ENCODE measurements around the gene MCRS1.

DNA sequence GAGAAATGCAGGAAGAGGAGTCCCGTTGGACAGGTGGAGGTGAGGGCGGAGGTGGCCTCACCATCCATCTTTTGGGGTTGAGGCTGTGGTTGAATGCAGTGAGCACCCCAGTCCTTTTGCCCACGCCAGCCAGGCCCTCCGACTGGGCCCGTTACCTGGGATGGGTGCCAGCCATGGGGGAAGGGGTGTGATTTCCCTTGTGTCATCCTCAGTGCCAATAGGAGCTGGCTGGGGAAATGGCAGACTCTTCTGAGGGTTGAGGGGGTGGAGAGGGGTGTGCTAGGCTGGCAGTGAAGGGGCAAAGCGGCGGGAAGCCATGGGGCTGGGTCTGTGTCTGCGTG, 19.5 kb downstream of the MCRS1 start:
- TF ChIP-seq, protein P1, sequence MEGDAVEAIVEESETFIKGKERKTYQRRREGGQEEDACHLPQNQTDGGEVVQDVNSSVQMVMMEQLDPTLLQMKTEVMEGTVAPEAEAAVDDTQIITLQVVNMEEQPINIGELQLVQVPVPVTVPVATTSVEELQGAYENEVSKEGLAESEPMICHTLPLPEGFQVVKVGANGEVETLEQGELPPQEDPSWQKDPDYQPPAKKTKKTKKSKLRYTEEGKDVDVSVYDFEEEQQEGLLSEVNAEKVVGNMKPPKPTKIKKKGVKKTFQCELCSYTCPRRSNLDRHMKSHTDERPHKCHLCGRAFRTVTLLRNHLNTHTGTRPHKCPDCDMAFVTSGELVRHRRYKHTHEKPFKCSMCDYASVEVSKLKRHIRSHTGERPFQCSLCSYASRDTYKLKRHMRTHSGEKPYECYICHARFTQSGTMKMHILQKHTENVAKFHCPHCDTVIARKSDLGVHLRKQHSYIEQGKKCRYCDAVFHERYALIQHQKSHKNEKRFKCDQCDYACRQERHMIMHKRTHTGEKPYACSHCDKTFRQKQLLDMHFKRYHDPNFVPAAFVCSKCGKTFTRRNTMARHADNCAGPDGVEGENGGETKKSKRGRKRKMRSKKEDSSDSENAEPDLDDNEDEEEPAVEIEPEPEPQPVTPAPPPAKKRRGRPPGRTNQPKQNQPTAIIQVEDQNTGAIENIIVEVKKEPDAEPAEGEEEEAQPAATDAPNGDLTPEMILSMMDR (IDR thresholded peaks at IDR 0.05; ENCODE audit: low read depth, low read length, missing input control) = no peak
- no peak for TF ChIP-seq YY1 (IDR thresholded peaks at IDR 0.05)
- TF ChIP-seq, protein P2, sequence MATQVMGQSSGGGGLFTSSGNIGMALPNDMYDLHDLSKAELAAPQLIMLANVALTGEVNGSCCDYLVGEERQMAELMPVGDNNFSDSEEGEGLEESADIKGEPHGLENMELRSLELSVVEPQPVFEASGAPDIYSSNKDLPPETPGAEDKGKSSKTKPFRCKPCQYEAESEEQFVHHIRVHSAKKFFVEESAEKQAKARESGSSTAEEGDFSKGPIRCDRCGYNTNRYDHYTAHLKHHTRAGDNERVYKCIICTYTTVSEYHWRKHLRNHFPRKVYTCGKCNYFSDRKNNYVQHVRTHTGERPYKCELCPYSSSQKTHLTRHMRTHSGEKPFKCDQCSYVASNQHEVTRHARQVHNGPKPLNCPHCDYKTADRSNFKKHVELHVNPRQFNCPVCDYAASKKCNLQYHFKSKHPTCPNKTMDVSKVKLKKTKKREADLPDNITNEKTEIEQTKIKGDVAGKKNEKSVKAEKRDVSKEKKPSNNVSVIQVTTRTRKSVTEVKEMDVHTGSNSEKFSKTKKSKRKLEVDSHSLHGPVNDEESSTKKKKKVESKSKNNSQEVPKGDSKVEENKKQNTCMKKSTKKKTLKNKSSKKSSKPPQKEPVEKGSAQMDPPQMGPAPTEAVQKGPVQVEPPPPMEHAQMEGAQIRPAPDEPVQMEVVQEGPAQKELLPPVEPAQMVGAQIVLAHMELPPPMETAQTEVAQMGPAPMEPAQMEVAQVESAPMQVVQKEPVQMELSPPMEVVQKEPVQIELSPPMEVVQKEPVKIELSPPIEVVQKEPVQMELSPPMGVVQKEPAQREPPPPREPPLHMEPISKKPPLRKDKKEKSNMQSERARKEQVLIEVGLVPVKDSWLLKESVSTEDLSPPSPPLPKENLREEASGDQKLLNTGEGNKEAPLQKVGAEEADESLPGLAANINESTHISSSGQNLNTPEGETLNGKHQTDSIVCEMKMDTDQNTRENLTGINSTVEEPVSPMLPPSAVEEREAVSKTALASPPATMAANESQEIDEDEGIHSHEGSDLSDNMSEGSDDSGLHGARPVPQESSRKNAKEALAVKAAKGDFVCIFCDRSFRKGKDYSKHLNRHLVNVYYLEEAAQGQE (IDR thresholded peaks at IDR 0.05) = no peak
- TF ChIP-seq EGR1 (IDR thresholded peaks at IDR 0.05; ENCODE audit: low read depth in 2 of 2) = no peak
- TF ChIP-seq TAF1 (conservative IDR thresholded peaks at IDR 0.05) = no peak
- no peak for TF ChIP-seq GABPA (IDR thresholded peaks at IDR 0.05 in 1 of 2, conservative IDR thresholded peaks at IDR 0.05 in 1 of 2)
- TF ChIP-seq RXRA (IDR thresholded peaks at IDR 0.05) = no peak
- TF ChIP-seq ATF3 (IDR thresholded peaks at IDR 0.05) = no peak
- TF ChIP-seq JUND (IDR thresholded peaks at IDR 0.05) = no peak
- TF ChIP-seq FOXA1 (IDR thresholded peaks at IDR 0.05) = no peak
- no peak for TF ChIP-seq RAD21 (IDR thresholded peaks at IDR 0.05)
- TF ChIP-seq, protein P3, sequence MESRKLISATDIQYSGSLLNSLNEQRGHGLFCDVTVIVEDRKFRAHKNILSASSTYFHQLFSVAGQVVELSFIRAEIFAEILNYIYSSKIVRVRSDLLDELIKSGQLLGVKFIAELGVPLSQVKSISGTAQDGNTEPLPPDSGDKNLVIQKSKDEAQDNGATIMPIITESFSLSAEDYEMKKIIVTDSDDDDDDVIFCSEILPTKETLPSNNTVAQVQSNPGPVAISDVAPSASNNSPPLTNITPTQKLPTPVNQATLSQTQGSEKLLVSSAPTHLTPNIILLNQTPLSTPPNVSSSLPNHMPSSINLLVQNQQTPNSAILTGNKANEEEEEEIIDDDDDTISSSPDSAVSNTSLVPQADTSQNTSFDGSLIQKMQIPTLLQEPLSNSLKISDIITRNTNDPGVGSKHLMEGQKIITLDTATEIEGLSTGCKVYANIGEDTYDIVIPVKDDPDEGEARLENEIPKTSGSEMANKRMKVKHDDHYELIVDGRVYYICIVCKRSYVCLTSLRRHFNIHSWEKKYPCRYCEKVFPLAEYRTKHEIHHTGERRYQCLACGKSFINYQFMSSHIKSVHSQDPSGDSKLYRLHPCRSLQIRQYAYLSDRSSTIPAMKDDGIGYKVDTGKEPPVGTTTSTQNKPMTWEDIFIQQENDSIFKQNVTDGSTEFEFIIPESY (IDR thresholded peaks at IDR 0.05) = no peak
- TF ChIP-seq SP1 (IDR thresholded peaks at IDR 0.05) = no peak
- TF ChIP-seq HNF4A (conservative IDR thresholded peaks at IDR 0.05) = no peak
